Activated naive CD8-positive, alpha-beta T cell treated with anti-CD3 and anti-CD28 coated beads, Interleukin-2, amount 10 ng/mL, durations not matched to agents 7 days and 5 days (primary cell): ENCODE data around the gene ARHGAP23. TPM values are rescaled to one million over a fixed set of nuclear protein-coding genes. Genes with fewer than 3 reads are reported as not detected.
A peak's percentile ranks its signal among the peaks of the same experiment; 100 is the strongest.
"Not testable (repeated sequence)": the region's sequence is repeated elsewhere in the genome, so short reads cannot be mapped to it uniquely, and the experiment has no call there.

Source experiments
- ATAC-seq: fragments of 150-1000 bp; cut with Tn5 transposase; one replicate; pipeline ENCODE4 v1.10.0; 2021; ENCODE audit warnings: low read depth, moderate library complexity
- POLR2A ChIA-PET: fragments of 350-600 bp; sonication (Branson Sonifier 250); formaldehyde crosslinking; loops from one replicate; lab custom pipeline; 2021; ENCODE audit warnings: antibody characterized with exemption; lab: Charles Lee
- DNase-seq: peaks from one replicate; pipeline ENCODE4 v3.0.0; 2021
- H3K27ac Mint-ChIP-seq: one replicate; pipeline ENCODE4 v1.8.0; 2022; ENCODE audit warnings: mild to moderate bottlenecking, mixed read lengths
- H3K27me3 Mint-ChIP-seq: one replicate; pipeline ENCODE4 v1.8.0; 2022; ENCODE audit warnings: mild to moderate bottlenecking, moderate library complexity, mixed read lengths
- H3K36me3 Mint-ChIP-seq: one replicate; pipeline ENCODE4 v1.8.0; 2021; ENCODE audit warnings: mild to moderate bottlenecking, mixed read lengths
- H3K4me1 Mint-ChIP-seq: one replicate; pipeline ENCODE4 v1.8.0; 2021; ENCODE audit warnings: mixed read lengths
- H3K4me3 Mint-ChIP-seq: one replicate; pipeline ENCODE4 v1.8.0; 2022; ENCODE audit warnings: mild to moderate bottlenecking, moderate library complexity, mixed read lengths
- H3K9me3 Mint-ChIP-seq: one replicate; pipeline ENCODE4 v1.8.0; 2021; ENCODE audit warnings: mixed read lengths
- total RNA-seq, 2 experiments: library from RNA; stranded (reverse); gene quantifications; one replicate each; pipeline ENCODE4 v1.2.3, GENCODE V29; 2021

Gene ARHGAP23
- total RNA-seq, 2 experiments from 2014 or later = 0.11 to 0.25 TPM

DNA sequence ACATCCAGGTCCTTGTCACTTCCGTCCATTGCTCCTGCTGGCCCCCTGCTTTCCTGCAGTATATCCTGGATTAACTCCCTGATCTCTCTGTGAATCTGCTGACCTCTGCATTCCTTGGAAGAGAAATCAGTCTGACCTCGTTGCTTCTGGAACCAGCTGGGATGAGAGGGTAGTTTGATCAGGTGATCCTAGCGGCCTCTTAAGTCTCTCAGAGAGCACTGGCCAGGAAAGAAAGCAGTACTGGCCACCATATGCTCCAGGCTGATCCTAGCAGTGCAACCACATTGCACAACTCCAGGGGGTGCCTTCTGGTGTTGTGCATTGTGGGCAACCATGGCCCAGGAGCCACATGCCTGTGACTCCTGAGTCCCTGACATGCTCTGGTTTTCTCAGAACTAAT is 79.2 kb downstream of the ARHGAP23 start:
- Mint-ChIP-seq H3K36me3 (no peaks in the 10 kb centered on the region), H3K27me3 (peaks cover 38% of the 10 kb centered on the region), H3K4me3 (no peak overlapping the region), H3K9me3 (no peaks in the 10 kb centered on the region), H3K27ac (no peak overlapping the region), H3K4me1 (peaks cover 8% of the 10 kb centered on the region)
- ATAC-seq = no peak
- POLR2A ChIA-PET = no interaction called here
- no peak for DNase-seq

DNA sequence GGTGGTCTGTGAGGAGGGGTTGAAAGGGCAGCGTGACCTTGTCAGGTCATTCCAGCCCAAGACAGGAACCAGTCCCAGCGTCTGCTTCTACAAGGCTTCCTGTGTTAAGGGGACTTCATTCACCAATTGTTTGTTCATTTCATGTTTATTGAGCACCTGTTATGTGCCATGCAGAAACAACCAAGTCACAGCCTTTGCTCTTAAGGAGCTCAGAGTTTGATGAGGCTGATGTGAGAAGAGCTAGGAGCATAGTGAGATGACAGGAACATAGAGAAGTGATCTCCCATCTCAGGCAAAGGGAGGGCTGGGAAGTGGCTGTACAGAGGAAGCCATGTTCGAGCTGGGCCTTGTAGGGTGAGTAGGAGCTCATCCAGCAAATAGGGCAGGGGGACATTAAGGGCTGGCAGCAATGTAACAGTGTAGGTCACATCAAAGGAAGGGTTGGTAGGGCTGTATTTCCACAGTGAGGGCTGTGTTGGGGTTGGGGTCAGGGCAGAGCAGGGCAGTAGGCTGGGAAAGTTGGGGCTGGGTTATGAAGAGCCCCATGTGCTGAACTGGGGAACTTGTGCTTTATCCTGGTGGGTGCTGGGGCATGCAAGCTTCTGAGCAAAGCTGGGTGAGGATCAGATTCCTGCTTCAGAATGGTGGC is 79.8 kb downstream of the ARHGAP23 start:
- Mint-ChIP-seq H3K36me3 (no peaks in the 10 kb centered on the region), H3K4me1 (peaks cover 8% of the 10 kb centered on the region), H3K27me3 (peaks cover 38% of the 10 kb centered on the region), H3K9me3 (no peaks in the 10 kb centered on the region), H3K27ac (no peak overlapping the region), H3K4me3 (no peak overlapping the region)
- DNase-seq (no peak), ATAC-seq (no peak)
- POLR2A ChIA-PET = no interaction called here

DNA sequence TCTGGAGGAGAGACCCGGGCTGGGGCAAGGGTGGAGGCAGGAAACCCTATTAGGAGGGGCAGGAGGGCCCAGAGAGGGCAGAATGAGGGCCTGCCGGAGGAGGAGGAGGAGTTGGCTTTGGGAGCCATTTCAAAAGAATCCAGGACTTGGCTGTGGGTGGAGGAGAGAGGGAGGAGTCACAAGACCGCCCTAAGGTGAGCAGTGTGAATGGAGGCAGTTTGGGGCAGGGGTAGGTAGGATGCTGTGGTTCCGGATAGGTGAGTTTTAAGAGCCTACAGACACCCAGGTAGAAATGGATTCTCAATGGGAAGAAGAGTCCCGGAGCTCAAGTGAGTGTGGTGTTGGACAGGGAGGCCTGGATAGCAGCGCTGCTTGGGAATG is 80.3 kb downstream of the ARHGAP23 start:
- ATAC-seq (no peak), DNase-seq (no peak)
- peaks cover 8% of the 10 kb centered on the region for H3K4me1 Mint-ChIP-seq
- no peaks in the 10 kb centered on the region for H3K36me3 Mint-ChIP-seq
- H3K9me3 Mint-ChIP-seq = no peaks in the 10 kb centered on the region
- POLR2A ChIA-PET = no interaction called here
- no peak overlapping the region for H3K27ac Mint-ChIP-seq
- peaks cover 38% of the 10 kb centered on the region for H3K27me3 Mint-ChIP-seq
- no peak overlapping the region for H3K4me3 Mint-ChIP-seq

DNA sequence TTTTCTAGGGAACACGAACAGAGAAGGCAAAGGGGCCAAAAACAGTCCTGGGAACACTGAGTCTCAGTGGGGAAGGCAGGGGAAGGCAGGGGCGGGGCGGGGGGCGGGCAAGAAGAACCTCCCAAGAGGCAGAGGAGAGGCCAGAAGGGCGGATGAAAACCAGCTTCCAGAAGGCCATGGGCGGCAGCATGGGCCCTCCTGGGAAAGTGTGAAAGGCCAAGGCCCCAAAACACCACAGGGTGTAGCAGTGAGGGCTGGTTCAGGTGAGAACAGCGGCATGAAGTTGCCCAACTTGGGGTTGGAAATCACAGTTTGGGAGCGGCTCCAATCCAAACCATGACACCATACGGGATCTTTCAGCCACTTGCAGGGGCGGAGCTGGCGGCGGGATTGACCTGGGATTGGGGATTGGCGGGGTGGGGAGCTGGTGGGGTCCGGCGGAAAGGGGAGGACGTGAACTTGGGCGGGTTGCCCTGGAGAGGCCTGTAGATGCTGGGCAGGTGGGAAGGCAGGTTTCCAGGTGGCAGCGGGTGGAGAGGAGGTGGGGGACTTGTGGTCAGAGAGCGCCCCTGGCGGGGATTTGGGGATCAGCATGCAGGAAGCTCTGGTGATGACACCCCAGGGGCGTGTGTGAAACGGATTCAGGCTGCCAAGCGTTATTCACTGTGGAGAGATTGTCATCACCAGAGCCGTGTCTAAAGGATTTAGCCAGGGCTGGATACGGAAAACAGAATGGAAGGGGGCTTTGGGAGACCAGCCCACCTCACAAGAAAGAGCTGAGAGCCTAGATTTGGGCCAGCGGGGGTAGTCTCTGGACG is 80.9 kb downstream of the ARHGAP23 start:
- Mint-ChIP-seq H3K36me3 (no peaks in the 10 kb centered on the region), H3K4me3 (peak overlapping the region; percentile 68), H3K9me3 (no peaks in the 10 kb centered on the region), H3K27ac (peak overlapping the region; percentile 74), H3K27me3 (peaks cover 38% of the 10 kb centered on the region), H3K4me1 (peaks cover 8% of the 10 kb centered on the region)
- peak; percentile 83 for ATAC-seq
- POLR2A ChIA-PET = no interaction called here
- peak; percentile 78 for DNase-seq

DNA sequence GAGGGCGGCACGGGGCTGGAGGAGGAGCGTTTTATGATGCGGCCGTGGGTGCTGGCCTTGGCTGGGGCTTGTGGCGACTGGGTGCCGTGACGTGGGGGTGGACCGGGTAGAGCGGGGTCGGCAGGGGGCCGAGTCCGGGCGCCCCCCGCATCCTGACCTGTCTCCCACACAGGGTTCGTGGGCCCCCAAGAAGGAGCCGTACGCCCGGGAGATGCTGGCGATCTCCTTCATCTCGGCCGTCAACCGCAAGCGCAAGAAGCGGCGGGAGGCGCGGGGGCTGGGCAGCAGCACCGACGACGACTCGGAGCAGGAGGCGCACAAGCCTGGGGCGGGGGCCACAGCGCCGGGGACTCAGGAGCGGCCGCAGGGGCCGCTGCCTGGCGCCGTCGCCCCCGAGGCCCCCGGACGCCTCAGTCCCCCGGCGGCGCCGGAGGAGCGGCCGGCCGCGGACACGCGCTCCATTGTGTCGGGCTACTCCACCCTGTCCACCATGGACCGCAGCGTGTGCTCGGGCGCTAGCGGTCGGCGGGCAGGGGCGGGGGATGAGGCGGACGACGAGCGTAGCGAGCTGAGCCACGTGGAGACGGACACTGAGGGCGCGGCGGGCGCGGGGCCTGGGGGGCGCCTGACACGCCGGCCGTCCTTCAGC is 81.6 kb downstream of the ARHGAP23 start:
- H3K36me3 Mint-ChIP-seq = no peaks in the 10 kb centered on the region
- no peaks in the 10 kb centered on the region for H3K9me3 Mint-ChIP-seq
- peaks cover 8% of the 10 kb centered on the region for H3K4me1 Mint-ChIP-seq
- POLR2A ChIA-PET = no interaction called here
- H3K4me3 Mint-ChIP-seq = peak overlapping the region; percentile 68
- DNase-seq = no peak
- ATAC-seq = peak; percentile 10
- H3K27ac Mint-ChIP-seq = peak overlapping the region; percentile 74
- peaks cover 38% of the 10 kb centered on the region for H3K27me3 Mint-ChIP-seq

DNA sequence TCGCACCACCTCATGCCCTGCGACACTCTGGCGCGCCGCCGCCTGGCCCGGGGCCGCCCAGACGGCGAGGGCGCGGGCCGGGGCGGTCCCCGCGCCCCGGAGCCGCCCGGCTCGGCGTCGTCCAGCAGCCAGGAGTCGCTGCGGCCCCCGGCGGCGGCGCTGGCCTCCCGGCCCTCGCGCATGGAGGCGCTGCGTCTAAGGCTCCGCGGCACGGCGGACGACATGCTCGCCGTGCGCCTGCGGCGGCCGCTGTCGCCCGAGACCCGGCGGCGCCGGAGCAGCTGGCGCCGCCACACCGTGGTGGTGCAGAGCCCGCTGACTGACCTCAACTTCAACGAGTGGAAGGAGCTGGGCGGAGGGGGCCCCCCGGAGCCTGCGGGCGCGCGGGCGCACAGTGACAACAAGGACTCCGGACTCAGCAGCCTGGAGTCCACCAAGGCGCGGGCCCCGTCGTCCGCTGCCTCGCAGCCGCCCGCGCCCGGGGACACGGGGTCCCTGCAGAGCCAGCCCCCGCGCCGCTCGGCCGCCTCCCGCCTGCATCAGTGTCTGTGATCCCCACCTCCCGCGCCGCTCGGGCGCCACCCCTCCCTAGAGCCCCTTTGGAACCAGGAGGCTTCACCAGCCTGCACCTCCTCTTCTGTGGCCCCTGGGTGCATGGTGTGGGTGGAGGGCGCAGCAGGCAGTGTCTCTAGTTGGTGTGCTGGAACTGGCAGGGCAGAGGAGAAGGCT is 82.3 kb downstream of the ARHGAP23 start:
- H3K27me3 Mint-ChIP-seq = peaks cover 38% of the 10 kb centered on the region
- DNase-seq = peak; percentile 39
- POLR2A ChIA-PET = no interaction called here
- no peaks in the 10 kb centered on the region for H3K9me3 Mint-ChIP-seq
- peak; percentile 24 for ATAC-seq
- no peak overlapping the region for H3K27ac Mint-ChIP-seq
- H3K4me1 Mint-ChIP-seq = peaks cover 8% of the 10 kb centered on the region
- no peaks in the 10 kb centered on the region for H3K36me3 Mint-ChIP-seq
- H3K4me3 Mint-ChIP-seq = no peak overlapping the region

DNA sequence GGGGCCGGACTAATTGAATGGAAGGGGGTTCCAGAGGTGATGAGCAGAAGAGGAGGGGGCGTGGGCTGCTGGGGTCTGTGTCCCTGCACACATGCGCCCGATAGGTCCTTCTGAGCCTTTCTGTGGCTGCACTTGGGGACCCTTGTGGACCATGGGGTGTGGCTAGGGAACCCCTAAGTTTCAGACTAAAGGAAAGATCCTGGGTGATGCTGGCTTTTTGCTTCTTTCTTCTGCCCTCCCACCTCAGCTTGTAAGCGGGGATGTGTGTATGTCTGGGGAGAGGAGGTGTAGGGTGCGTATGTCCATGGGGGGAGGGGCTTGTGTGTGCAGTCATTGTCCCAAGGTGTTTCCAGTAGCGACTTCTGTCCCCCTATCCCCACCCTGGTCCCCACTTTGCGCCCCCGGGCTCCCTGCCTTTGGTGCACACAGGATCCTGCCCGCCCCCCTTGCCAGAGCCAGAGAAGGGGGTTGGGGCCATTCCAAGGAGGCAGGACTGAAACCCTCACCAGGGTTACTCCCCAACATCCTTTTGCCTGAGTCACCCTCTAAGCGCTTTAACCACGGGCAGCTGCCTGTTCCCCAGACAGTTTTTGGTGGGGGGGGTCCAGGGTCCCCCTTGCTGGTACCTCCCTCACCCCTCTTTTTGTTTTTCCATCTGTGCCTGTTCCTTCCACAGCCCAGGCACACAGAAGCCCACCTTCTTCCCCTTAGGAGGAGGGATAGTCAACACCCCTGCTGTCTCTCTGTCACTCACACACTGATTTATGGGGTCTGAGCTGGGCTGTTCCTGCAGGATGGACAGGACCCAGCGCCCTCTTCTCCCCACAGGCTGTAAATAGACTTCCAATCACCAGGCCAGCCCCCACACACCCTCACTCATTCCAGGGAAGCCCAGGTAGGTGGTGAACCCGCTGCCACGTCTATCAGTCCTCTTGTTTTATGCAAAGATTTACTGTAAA is 83.2 kb downstream of the ARHGAP23 start:
- H3K9me3 Mint-ChIP-seq = no peaks in the 10 kb centered on the region
- POLR2A ChIA-PET = no interaction called here
- H3K4me3 Mint-ChIP-seq = no peak overlapping the region
- no peaks in the 10 kb centered on the region for H3K36me3 Mint-ChIP-seq
- no peak overlapping the region for H3K27ac Mint-ChIP-seq
- peaks cover 8% of the 10 kb centered on the region for H3K4me1 Mint-ChIP-seq
- no peak for DNase-seq
- ATAC-seq = no peak
- H3K27me3 Mint-ChIP-seq = peaks cover 38% of the 10 kb centered on the region

DNA sequence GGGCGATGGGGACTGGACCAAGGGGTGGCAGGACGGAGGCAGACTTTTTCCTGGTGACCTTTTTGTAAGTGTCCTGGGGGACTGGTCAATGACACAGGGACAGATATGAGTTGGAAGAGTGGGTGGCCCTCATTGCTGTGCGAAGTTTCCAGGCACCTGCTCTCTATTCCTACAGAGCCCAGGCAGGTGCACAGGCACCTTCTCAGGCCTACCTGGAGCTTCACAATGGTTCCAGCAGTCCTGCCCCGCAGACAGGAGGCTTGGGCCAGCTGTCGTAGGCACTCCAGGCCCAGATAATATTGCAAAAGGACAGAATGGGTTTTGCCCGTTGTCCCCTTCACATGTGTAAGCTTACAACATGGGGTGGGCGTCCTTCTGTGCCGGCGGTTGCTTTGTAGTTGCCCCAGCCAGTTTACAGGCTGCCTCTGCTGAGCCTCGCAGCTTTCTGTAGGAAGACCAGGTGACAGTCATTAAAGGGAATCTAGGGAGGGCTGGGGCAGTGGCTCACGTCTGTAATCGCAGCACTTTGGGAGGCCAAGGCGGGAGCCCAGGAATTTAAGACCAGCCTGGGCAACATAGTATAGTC is 84.3 kb downstream of the ARHGAP23 start:
- peaks cover 38% of the 10 kb centered on the region for H3K27me3 Mint-ChIP-seq
- POLR2A ChIA-PET = no interaction called here

DNA sequence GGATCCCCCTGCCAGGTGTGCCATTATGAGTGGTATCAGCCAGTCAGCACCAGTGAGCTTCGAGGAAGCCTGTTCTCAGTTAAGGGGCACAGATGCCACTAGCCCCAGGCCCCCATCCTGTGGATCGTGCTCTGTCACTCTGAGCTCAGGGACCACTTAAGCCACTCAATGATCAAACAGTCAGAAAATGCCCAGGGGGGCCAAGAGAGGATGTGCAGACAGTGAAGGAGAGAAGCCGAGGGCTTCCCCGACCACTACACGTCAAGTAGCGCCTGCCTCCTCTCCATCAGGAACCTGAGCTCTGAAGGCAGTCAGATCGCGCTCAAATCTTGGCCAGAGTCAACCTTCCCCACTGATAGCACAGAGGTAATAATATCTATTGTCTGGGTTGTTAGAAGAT is 98.3 kb downstream of the ARHGAP23 start:
- ATAC-seq, H3K27ac Mint-ChIP-seq, POLR2A ChIA-PET, H3K9me3 Mint-ChIP-seq, DNase-seq, H3K4me3 Mint-ChIP-seq, H3K4me1 Mint-ChIP-seq, H3K36me3 Mint-ChIP-seq: not testable (repeated sequence)
- H3K27me3 Mint-ChIP-seq = peaks cover 14% of the 10 kb centered on the region

More for the DNA sequence above, 84.3 kb downstream of the ARHGAP23 start:
- Mint-ChIP-seq H3K9me3 (no peaks in the 10 kb centered on the region), H3K27ac (no peak overlapping the region), H3K36me3 (no peaks in the 10 kb centered on the region), H3K4me3 (no peak overlapping the region), H3K4me1 (peaks cover 8% of the 10 kb centered on the region)
- DNase-seq (no peak), ATAC-seq (no peak)

DNA sequence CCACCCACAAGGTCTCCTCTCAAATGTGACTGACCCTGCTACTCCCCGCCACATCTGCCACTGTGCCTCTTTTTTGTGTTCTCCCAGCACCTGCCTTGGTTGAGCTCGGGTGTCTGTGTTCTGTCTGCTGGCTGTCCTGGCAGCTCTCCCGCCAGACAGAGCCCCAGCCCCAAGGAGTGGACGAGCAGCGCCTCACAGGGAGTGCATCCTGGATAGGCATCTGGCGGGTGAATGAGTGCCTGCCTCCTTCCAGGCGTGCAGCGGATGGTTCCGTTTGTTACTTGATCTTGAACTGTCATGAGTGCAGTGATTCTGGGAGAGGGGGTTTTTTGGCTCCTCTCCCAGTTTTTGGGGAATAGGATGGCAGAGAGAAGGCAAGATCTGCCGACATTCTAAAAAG is 99.9 kb downstream of the ARHGAP23 start:
- H3K27me3 Mint-ChIP-seq, H3K9me3 Mint-ChIP-seq, H3K4me1 Mint-ChIP-seq, H3K36me3 Mint-ChIP-seq, POLR2A ChIA-PET, DNase-seq, H3K27ac Mint-ChIP-seq, ATAC-seq, H3K4me3 Mint-ChIP-seq: not testable (repeated sequence)

DNA sequence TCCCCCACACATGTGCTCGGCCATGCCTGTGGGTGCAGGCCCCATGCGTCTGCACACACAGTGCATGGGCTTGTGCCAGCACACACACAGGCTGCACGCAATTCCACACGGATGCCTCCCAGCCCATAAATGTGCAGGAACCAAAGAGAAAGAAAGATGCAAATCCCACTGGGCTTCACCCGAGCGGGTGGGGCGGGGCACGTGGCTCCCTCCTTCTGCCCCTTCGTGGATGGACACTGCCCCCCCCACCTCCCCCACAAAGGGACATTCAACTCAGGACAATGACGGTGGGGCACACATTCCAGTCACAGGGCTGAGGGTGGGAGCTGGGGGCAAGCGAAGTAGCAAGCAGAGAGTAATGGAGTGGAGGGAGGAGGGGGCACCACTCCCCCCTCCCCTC is 102.6 kb downstream of the ARHGAP23 start:
- H3K27ac Mint-ChIP-seq, POLR2A ChIA-PET, DNase-seq, H3K9me3 Mint-ChIP-seq, H3K4me3 Mint-ChIP-seq, H3K36me3 Mint-ChIP-seq, ATAC-seq, H3K4me1 Mint-ChIP-seq: not testable (repeated sequence)
- H3K27me3 Mint-ChIP-seq = peaks cover 13% of the 10 kb centered on the region

DNA sequence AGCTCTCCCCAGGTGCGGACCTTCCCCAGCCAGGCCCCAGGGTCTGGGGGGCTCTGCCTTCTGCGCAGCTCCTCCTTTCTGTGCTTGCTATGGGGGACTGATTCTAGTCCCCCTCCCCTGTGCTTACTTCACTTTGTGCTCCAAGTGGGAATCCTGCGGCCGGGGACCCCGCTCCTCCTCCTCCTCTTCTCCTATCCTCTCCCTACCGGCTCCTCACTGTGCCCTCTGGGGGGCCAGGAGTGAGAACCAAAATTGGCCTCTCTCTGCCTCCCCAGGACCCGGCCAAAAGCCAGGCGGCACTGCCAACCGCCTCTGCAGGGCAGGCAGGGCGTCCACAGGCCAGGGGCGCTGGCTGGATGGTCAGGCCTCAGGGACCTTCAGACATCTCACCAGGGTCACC is 103.5 kb downstream of the ARHGAP23 start:
- H3K36me3 Mint-ChIP-seq, ATAC-seq, H3K27ac Mint-ChIP-seq, H3K9me3 Mint-ChIP-seq, DNase-seq, H3K4me3 Mint-ChIP-seq, H3K4me1 Mint-ChIP-seq, POLR2A ChIA-PET: not testable (repeated sequence)
- peaks cover 17% of the 10 kb centered on the region for H3K27me3 Mint-ChIP-seq
